Right renal pelvis (tissue), 4 donors: ENCODE results near the gene OR10A6. TPM values are rescaled to one million over a fixed set of nuclear protein-coding genes. Genes with fewer than 3 reads are reported as not detected.

ENCODE experiments used
- DNase-seq, 4 donors: peaks; one replicate each; pipeline ENCODE4 v3.0.0-alpha.2; 2013; ENCODE audit warnings: low read depth in 4 of 4, low spot score in 3 of 4, missing footprints in 1 of 4
- polyA plus RNA-seq, 4 donors: library from polyadenylated mRNA; unstranded; fragments of 120-200 nt; gene quantifications; one replicate each; pipeline ENCODE4 v1.2.1, GENCODE V29; 2013; ENCODE audit not compliant: insufficient read length in 4 of 4

The OR10A6 gene
- polyA plus RNA-seq, 4 donors = 0.03 TPM; not detected in 3

DNA sequence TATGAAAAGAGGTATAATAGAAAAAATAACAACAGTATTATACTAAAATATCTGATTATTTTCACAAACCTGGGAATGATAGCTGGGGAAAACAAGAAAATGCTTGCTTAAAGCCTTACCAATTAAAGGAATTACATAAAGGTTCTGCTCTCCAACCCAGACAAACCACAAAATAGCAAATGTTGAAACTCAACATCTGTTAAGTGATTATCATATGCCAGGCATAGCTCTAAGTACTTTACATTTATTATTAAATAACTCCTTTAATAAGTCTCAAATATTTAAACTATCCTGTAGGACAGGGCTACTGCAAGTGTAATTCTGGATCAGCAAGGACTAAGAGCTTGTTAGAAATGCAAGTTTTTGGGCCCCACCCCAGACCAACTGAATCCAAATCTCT is 20.1 kb downstream of the OR10A6 start:
- DNase-seq = no peak

DNA sequence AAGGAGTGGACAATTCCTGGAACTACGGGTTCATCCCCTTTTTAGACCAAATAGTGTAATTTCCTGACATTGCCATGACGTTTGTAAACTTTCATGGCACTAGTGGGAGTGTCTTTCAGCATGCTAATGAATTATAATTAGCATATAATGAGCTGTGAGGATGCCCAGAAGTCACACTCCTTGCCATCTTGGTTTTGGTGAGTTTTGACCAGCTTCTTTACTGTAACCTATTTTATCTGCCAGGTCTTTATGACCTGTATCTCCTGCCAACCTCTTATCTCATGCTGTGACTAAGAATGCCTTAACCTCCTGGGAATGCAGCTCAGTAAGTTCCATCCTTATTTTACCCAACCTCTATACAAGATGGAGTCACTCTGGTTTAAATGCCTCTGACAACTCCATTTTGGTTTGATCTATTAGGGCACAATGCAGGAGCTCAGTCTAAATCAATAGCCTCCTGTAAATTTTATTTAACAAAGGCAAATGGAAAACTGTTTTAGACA is 20.7 kb downstream of the OR10A6 start:
- no peak for DNase-seq

DNA sequence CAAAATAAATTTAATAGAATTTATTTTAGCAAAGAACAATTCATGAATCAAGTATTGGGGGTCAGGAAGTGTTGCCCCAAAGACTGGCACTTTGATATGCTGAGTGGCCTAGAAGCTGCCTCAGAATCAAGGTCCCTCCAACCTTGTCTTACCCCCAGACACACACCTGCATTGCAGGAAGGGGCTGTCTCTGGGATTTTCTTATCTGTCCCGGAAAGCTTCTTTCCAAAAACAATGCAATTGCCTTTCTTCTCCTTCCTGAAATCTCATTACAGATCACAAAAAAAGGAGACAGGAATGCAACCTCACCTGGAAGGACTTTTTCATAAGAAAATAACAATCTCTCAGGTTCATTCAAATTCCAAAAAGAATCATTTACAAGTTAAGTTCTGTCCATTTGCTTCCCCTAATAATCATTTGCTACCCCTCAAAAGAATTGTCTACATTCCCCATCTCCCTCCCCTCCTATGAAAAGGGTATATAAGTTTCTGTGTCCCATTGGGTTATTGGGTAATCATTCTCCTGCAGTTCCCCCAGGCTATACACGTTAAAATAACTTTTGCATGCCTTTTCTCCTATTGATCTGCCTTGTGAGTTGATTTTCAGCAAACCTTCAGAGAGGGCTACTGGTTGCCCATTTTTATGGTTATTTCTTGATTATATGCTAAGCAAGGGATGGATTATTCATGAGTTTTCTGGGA is 21.3 kb downstream of the OR10A6 start:
- DNase-seq = no peak

DNA sequence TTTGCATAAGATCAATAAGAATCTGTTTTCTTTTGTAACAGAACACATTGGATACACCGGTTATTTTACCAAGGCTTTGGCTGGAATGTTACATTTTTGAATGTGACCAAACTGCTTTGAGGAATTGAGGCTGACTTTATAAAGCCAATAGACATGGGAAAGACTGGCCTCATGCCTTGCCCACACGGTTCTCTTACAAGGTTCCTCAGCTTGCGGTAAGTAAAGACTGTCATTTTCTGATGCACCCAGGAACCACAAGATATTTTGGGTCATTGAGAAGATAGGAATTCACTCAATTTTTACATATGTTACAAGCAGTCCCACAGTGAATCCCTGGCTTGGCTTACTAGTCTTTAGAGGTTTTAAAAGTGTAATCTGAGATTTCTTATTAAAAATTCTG is 23.9 kb downstream of the OR10A6 start:
- no peak for DNase-seq

DNA sequence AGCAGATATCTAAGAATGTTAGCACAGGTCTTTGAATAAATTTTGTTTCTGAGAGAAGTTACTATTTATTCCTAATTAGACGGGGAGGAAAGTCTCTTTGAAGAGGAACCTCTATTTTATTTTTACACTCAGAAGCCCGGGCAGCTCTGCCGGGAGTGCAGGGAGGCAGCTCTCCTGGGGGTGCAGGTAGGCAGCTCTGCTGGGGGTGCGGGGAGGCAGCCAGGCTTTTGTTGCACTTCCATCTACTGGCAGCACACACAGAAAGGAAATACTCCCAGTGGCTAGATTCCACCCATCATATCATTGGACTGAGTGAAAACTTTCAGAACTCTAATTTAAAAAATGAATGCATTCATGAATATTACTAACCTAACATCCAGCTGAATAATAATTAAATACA is 24.6 kb downstream of the OR10A6 start:
- no peak for DNase-seq

DNA sequence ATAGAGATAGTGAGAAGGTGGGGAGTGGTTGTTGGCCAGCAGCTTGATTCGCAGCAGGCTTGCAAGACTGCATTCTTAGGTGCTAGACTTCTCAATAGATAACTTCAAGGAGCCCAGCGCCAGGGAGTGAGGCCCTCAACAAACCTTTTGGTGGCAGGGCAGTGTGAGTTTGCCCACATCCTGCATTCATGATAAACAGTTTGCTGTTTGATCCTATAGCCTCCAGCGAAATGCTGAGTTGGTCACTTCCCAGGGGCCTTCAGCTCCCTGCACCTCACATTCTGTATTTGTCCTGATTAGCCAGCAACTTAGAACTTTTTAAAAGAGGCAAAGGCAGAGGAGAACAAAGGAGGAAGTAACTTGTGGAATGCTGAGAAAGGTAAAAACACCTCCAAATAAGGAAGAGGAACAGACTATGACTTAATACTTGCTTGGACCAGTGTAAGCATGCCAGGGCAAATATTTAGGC is 25.1 kb downstream of the OR10A6 start:
- DNase-seq = no peak

DNA sequence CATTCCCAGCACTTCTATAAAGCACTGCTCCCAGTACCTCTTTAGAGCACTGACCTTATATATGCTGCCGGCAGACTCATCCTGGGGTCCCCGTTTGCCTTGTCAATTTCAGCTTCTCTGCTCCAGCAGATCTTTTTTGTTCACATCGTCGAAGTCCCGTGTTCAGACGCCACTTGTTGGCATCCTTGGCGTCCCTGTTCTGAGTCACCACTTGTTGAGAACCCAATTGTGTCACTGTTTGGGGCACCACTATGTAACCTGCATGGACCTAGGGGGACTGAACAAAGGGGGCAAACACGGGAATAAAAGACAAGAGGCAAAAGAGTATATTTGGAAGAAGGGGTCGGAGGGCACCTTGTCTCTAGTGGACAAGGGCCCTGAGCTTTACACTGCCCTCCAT is 25.5 kb downstream of the OR10A6 start:
- no peak for DNase-seq

DNA sequence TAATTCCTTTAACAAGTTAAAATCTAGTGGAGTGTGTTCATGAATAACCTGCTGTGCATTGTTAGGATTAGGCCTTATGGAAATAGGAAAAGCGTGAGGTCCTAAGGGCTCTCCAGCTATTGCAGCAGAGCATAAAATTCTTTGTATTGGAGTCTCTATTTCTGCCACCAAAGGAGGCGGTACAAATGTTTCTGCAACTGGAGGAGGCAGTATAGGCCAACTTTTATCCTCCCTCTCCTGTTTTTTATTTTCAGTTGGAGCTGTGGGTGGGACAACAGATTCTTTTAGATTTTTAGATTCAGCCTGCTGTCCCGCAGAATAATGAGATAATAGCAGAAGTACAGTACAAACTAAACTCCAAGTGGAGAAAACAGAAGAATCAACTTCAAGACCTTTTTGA is 26.2 kb downstream of the OR10A6 start:
- no peak for DNase-seq

DNA sequence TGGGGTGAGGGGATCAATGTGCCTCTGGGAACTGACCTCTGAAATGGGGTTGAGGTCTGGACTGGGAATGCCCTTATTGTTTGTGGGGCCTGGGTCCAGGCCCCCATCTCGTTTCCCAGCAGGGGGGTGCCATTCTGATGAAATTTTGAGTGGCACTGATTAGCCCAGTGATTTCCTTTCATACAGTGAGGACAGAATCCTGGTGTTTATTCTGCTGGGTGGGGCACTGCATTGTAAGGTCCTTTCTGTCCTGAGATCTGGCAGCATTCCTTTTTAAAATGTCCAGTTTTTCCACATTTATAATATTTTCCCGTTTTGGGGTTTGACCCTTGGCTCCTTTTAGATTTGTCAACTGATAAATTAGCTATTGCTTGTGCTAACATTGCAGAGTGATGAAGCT is 27.1 kb downstream of the OR10A6 start:
- DNase-seq = no peak

DNA sequence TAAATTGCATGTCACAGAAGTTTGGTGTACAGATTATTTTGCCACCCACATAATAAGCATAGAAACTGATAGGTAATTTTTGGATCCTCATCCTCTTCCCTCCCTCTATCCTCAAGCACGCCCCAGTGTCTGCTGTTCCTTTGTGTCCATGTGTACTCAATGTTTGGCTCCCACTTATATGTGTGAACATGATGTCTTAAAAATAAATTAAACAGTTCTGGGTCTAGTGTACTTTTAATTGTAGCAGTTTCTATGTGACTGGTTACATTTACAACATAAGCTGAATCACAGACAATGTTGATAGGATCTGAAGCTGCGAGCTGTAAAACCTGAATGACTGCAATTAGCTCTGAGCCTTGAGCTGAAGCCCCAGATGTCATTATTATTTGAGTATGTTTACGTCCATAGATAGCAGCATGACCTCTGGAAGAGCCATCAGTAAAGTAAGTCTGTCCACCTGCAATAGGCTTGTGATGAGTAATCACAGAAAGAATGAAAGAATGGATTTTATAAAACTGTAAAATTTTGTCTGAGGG is 29.7 kb downstream of the OR10A6 start:
- no peak for DNase-seq

DNA sequence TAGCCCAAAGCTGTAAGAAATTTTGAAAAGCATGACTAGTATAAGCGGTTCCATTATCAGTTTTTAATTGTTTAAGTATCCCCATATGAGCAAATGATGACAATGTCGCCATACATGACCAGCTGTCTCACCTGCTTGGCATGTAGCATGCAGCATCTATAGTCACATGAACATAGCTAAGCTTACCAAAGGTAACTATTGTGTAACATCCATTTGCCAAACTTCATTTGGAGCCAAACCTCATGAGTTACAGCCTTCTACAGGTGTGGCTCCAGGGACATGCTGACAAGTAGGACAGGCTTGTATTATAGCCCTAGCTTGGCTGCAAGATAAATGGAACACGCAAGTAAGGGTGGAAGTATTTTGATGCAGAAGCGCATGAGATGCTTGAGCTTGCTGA is 30.4 kb downstream of the OR10A6 start:
- DNase-seq = no peak

DNA sequence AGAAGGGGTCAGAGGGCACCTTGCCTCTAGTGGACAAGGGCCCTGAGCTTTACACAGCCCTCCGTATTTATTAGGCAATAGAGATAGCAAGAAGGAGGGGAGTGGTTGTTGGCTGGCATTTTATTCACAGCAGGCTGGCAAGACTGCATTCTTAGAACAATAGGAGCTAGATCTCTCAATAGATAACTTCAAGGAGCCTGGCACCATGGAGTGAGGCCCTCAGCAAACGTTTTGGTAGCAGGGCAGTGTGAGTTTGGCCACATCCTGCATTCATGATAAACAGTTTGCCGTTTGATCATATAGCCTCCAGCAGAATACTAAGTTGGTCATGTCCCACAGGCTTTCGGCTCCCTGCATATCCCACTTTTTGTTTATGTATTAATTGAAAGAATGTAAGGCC is 31.6 kb downstream of the OR10A6 start:
- DNase-seq = no peak

DNA sequence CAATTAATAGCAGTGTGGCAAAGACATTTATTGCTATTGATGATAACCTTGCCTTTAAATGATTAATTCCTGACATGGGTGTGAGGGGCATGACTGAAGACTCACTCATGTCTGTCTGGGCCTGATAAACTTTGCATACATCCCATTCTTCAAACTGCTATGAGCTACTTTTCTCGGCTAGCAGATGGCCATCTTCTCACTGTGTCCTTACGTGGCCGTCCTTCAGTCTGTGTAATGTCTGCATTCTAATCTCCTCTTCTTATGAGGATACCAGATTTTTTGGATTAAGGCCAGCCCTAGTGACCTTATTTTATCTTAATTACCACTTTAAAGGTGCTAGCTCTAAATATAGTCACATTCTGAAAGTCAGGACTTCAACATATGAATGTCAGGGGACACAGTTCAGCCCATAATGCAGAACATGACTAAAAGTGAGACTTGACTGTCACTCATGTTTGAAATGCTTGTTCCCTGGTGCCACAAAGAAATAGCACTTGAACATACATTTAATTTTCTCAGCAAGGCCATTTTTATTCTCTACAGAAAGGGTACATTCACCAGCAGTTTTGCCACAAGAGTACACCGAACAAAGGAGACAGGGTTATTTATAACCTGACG is 32.3 kb downstream of the OR10A6 start:
- DNase-seq = no peak

DNA sequence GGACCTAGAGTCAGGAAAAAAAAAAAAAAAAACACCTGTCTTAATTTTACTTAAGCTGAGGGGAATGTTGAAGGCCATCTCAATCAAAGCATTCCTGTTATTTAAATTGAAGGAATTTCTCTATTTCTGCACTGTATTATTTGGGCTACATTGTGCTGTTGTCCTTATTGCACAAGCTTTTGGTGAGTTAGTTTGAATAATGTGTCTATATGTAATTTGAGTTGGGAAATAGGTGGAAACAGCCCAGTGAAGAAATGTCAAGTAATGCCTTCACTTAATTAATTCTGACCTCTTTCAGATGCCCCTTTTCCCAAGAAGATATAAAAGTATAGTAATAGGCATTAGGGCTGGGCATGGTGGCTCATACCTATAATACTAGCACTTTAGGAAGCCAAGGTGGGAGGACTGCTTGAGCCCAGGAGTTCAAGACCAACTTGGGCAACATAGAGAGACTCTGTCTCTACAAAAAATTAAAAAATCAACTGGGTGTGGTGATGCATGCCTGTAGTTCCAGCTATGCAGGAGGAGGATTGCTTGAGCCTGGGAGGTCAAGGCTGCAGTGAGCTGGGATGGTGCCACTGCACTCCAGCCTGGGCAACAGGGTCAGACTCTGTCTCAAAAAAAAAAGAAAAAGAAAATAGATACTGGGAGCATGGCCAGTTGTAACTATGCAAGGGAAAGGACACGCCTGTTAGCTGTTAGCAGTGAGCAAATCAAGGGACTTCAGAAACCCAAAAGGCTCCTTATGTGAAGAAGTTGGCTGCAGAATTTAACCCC is 34.9 kb downstream of the OR10A6 start:
- DNase-seq = no peak

DNA sequence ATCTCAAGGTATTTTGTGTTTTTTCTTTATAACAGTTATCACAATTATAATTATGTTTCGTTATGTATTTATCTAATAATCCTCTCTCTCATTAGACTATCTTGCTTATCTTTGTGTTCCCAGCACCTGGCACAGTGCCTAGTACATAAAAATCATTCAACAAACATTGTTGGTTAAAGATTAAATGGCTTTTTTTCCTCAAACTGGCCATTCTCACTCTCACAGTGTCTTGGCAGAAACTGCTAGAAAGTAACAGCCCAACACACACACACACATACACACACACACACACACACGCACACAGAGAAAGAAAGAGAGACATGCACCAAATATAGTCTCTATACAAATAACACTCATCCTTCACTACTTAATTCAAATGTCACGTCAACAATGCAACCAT is 36.8 kb downstream of the OR10A6 start:
- DNase-seq = no peak

DNA sequence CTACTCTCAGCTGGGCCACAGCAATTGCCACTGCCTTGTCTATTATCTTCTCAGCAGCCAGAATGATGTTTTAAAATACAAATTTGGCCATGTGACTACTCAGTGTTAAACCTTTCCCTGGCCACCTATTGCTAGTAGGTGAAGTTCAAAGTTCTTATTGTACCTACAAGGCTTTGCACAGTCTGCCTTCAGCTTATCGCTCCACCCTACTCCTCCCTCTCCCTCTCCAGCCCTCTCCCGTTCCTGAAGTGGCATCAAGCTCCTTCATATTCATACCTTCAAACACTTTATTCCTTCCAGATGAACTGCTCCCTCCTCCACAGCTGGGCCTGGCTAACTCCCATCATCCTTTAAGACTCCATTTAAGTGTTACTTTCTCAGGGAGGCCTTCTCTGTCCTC is 37.3 kb downstream of the OR10A6 start:
- DNase-seq = no peak

DNA sequence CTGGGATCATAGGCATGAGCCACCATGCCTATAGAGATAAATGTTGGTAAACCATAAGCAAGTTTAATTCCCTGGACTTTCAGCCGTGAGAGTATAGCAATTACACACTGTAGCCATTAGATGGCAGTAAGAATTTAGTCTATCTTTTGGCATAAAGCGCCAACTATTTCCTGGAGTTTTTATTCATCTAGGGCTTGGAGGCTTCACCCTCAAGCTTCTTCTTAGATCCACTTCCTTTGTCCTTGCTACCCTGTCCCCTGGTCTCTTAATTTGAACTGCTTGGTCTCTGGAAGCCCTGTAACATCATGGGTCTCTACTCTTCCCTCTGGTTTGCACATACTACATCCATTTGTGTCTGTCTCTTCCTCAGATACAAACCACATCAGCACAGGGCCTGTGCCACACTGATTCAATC is 38.2 kb downstream of the OR10A6 start:
- peak in 2 of 4 donors; percentile 27 to 28 for DNase-seq

DNA sequence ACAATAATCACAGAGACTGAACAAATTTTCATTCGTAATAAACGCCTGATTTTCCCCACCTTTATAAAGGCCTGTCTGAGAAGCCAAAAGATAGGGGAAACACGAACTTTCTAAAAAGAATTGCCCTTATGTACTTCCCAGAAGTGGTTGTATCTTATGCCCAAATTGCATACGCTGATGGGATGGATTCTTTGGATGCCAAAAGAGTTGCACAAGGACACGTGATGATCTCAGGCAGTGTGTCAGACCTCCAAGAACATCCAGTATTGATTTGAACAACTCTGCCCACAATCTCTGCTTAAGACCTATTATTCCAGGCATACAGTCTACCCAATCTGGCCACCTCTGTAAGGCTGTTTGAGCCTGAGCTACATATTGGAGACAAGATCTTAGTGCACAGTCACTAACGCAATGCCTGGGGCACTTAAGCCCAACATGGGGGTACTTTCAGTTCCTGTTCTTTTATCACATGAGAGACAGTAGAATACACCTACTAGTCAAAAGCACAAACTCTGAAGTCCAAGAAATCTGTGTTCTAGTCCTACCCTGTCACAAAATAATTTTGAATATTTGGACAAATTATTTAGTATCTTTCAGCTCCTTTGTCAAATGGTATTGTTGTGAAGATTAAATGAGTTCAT is 38.9 kb downstream of the OR10A6 start:
- no peak for DNase-seq

DNA sequence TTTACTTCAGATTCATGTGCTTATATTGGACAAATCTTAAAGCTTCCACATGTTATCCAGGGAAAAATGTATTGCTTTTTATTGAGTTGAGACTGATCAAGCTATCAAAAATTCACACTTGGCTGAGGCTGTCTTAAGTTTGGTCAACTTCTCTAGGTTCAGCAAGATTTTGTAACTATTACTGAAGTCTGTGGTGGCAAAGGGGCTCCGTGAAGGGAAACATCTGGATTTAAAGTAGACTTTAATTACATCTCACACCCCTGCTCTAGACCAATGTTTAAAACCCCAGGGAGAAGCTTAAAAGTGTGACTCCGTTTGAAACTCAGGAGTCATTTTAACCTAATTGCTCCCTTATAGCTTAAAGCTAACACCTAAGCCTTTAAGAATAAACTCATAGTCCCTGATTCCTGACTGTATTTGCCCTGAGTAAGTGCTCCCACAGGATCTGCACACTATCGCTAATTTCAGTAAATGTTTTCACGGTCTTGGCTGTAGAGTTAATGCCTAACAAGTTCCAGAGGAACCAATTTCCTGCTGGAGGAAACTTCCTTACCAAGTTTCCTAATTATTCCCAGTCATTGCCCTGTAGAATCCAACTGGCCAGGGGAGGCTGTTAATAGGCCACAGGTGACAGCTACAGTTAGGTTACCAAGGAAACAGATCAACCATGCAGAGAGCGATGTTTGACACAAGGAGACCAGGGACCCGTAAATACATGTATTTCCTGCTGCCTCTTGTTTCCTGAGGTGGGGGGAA is 40.5 kb downstream of the OR10A6 start:
- DNase-seq = peak in 3 of 4 donors; percentile 38 to 53 (median 44)

DNA sequence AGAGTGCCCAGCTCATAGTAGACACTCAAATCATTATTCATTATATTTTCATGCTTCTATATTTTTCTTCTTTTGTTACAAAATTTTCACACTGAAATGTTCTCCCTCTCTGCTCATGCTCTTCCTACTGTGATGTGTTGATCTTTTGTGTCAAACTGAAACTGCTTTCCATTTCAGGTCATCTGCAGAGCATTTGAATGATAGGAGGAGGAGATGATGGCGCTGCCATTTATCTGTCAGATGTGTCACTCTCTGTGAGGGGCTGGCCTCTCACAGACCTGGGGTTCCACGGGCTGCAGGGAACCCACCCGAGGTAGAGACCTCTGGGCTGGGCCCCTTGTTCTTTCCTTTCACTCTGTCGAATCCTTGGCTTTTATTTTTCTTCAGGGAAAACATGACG is 41.1 kb downstream of the OR10A6 start:
- no peak for DNase-seq
